Measurements from ENCODE around the gene FOXC2.

Gene FOXC2

DNA sequence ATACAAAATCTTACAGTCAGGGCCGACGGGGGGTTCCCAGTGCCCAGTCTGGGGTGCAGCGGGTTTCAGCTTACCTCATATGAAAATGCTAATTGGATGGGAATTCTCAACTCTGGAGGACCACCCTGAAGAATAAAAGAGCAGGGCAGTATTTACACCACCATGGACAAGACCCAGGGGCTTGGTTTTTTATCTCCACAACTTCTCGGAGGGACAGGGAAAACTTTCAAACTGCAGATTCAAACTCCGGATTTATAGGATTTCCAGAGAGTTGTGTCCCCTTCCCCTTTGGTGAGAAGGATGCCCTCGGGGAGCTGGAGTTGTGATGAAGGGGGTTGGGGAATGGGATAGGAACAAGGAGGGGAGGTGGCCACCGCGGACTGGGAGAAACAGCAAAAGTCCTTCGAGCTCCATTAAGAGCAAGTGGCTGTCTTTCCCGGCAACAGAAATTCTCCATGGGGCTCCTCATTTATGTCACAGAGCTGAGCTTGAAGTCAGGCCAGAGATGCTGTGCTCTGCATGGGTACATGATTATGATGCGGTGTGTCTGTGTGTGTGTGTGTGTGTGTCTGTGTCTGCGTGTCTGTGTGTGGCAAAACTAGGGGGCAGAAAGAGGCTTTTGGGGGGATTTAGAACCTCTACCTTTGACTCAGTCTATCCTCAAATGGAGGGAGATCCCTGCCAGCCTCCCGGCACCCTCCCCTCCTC is 27.4 kb downstream of the FOXC2 start:
- no peak for DNase-seq

DNA sequence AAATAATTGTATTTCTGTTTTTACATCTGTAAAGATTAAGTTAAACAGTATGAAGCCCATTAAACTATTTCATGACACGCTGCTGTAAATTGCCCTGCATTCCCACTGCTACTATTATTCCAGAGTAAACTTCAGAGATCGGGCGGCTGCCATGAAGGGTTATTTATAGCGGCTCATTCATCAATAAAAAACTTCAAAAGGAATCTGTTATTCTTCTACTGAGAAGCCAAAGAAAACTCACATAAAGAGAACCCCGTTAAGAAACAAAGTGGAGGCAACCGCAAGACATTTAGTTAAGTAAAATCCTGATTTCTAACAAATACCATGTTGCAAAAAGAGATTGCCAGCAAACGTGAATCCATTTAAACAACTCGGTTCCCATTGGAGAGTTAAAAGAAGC is 28.1 kb downstream of the FOXC2 start:
- no peak for DNase-seq

DNA sequence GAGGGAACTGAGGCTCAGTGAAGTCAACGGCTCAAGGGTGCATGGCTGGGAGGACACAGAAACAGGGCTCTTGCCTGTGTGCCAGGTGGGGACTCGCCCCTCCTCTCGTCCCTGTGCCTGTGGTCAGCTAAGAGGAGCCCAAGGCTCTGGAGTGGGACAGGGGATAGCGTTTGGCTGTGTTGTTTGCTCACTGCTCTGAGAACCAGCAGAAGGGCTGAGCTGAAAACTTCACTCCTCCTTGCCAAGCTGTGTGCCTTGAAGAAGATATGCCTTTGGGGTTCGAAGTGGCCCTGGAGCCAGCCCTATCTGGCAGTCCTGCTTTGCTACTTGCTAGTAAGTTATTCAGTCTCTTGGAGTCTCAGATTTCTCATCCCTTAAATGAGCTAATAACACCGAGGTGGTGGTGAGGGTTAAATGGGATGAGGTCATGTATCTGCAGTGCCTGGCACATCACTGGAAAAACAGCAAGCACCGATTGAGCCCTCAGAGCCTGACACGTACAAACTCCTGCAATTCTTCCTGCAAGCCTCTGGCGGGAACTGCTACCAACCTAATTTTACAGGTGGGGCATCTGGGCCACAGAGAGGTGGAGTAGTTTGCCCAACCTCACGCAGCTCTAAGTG is 29.5 kb downstream of the FOXC2 start:
- DNase-seq = no peak

DNA sequence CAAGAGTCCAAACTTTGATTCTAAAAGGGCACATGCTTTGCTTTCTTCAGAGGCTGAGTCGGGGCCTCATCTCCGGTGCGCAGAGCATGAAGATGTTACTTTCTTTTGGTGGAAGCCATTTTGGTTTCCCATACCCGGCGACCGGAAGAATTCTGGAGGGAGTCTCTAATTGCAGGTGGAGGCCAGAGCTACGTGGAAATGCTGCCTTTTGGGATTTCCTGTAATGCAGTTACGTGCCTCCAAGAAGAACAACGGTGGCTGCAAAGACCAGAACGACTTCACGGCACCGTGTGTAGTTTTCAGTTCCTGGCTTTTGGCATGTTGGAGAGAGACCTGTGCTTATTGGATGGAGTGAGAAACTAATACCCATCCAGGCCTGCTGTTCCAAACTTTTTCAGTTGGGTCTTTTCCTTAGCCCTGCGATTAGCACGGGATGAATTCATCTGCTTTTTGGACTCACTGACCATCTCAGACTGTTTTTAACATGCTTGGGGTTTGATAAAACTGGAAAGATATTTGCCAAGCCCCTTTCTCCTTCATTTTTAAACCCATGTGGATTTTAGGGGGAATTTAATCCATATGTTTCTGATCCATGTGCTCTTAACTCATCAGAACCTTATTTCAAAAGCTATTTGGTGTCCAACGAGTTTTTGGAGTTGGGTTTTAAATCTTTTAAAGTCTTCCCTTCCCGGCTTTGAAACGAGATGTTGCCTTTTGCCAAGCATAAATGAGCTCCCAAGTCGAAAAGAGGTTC is 30.7 kb downstream of the FOXC2 start:
- DNase-seq = no peak

DNA sequence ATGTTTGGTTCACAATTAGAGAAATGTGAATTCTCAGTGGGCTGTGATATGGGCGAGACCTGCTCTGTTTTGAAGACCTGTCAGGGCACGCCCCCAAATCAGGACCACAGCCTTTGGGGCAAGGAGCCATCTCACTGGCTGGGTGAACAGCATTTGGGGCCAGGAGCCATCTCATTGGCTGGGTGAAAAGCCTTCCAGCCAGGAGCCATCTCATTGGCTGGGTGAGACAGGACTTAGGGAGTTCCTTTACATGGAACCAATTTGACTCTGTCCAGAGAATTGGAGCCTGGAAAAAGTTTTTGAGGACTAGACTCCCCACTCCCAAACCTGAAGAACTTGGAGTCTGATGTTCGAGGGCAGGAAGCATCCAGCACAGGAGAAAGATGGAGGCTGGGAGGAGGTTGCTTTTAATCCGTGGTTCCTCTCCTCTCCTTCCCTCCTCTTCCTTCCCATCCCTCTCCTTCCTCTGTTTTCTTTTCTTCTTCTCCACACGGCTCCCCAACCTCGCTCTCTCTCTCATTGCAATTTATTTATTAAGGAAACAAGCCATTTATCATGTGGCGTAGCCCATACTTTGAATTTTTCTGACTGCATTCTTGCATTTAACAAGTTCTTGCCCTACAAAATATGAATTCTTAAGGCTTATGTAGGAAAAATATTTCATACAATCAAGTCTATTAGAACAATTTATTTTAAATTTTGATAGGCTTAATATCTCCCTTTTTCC is 31.4 kb downstream of the FOXC2 start:
- no peak for DNase-seq

DNA sequence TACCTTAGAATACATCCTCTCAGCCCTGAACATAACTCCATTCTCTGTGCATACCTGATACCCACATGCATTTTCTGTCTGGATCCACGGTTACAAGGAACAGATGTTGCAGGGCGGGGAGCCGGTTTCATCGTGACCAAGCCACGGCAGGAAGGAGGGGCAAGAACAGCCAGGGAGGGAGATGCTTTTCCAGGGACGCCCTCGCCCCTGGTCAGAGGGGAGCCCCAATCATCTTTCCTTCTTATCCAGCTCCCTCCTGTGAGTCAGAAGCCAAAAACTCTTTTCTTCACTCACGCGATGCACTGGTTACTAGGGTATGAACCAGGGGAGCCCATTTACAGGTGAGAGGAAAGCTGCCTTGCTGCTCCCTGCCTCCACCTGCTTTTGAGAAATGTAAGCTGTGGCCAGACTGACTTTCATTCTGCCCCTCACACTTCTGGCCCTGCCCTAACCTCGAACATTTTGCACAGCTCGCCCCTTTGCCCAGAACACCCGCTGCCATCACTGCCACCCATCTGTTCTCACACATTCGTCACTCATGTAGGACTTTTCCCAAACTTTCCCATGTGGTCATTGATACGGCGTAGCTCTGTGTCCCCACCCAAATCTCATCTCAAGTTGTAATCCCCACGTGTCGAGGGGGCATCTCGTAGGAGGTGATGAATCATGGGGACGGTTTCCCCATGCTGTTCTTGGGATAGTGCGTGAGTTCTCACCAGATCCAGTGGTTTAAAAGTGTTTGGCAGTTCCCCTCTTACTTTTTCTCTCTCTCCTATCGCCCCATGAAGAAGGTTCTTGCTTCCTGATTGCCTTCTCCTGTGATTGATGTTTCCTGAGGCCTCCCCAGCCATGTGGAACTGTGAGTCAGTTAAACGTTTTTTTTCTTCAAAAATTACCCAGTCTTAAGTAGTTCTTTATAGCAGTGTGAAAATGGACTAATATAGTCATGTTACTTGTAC is 32.3 kb downstream of the FOXC2 start:
- no peak for DNase-seq

DNA sequence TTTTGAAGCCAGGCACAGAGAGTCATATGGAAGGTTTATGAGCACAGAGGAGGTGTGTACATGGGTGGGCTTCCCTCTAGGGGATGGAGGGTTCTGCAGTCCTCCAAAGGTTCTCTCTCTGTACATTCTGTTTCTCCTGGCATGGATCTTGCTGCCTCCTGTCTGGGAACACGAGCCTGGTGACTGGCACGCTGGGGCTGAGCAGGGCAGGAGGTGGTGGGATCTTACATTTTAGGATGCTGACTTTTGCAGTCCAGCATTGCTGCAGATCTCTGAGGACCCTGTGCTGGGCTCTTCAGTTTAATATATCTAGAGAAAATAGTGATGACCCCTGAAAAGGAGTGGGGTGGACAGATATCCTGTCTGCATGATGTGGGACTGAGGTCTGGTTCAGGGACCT is 34.7 kb downstream of the FOXC2 start:
- DNase-seq = no peak

DNA sequence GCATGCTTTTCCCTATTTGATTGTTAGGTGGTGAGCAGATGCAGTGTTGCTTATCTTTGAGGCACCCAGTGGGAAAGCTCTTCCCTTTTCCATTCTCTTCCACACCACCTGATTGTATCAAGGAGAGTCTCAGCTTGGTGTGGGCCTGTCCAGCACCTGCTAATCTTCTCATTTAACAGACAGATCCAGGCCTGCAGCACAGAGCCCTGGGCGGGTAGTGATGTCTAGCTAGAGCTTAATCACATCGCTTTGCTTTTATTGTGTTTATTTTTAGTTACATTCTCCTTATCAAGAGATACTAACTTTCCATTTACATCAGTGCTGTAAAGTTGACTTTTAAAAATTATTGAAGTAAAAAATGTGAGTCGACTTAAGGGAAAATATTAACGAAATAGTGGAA is 35.9 kb downstream of the FOXC2 start:
- DNase-seq = no peak

DNA sequence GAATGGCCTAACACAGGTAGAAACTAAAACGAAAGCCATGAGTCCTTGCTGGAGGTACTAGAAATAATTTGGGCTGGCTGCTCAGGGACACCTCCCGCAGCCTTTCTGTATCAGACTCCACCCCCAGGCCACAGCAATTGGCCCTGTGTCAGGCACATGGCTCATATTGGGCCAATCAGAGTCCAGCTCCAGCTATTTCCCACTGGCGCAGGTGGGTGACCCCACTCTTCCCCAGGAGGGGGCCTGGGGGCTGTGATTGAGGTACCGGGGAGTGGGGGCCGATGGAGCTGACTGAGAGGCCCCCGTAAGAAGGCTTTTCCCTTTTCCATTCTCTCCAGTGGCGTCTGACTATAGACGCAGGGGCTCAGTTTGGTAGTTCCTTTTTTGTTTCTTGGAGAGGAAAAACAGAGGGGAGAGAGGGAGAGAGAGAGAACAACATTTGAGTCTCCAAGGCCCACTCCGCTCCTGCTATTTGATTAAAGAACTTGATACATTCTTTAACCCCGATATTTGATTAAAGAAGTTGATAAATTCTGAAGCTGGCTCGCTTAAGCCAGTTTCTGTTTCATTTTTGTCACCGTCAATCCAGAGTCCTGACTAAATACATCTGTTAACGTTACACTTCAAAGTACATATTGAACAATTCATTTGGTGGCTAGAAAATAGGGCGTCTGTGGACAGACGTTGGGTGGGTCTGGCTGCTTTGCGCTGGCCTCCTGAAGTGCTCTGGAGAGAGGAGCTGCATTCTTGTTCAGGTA is 38.0 kb downstream of the FOXC2 start:
- no peak for DNase-seq

DNA sequence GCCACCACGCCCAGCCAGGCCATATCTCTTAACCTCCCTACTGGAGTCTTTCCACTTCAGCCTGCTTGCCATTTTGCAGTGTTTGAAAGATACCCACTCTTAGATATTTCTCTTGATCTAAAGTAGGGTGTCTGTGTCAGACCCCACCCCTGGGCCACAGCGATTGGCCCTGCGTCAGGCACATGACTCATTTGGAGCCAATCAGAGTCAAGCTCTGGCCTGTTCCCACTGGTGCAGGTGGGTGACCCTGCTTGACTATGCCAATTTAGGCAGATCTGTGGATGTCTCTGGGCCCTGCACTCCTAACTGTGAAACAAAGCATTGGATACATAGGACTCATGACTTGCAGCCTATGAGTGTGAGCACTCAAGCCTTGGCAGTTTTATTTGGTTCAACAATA is 39.3 kb downstream of the FOXC2 start:
- no peak for DNase-seq

DNA sequence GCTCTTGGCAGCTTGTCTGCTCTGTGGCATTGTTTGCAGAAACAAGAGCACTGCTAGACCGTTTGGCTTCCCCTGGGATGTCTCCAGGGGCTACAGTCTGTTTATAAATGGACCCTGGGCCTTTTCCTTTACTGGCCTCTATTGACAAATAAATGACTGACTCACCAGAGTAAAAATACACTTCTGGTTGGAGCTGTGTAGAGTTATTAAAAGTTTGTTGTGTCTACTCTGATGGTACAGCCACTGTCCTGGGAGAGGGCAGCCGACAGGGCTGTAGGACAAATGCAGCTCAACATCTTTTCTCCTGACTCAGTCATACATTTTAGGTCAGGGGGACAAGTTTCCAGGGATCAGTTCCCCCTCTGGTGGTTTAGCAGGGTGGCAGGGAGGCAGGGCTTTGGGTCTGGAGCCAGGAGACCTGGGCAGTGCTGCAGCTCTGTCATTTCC is 41.7 kb downstream of the FOXC2 start:
- no peak for DNase-seq

DNA sequence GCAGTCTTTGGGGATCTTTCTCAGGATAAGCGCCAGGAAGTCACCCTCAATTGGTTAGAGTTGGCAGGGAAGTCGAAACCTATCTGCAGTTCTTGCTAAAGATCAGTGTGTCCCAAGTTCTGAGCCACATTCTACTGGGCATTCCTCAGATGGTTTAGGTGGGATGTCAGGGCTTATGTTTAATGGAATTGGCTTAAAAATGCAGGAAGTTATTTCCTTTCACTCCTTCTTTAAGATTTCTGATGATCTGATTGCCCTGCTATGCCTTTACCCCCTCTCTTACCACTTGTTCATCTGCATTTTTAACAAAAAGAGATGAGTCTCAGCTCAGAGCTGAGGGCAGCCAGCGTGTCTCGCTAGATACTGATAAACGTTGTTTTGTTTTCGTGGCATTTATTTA is 42.5 kb downstream of the FOXC2 start:
- DNase-seq = no peak

DNA sequence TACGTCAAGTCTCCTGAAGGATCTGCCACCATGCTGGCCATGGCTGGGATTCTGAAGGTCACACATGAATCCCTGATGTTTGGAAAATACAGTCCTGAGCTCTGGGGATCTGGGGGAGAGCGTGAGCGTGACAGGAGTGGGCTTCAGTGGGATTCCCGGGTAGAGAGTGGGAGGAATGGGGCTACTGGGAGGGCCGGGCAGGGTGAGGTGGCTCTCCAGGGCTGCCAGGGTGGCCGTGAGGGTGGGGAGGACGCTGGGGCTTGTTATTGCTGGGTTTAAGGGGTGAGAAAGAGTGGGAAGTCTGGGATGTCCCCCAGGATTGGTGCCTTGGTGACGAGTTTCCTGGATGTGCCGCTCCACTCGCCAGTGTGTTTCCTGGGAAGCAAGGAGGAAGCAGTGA is 43.0 kb downstream of the FOXC2 start:
- no peak for DNase-seq

DNA sequence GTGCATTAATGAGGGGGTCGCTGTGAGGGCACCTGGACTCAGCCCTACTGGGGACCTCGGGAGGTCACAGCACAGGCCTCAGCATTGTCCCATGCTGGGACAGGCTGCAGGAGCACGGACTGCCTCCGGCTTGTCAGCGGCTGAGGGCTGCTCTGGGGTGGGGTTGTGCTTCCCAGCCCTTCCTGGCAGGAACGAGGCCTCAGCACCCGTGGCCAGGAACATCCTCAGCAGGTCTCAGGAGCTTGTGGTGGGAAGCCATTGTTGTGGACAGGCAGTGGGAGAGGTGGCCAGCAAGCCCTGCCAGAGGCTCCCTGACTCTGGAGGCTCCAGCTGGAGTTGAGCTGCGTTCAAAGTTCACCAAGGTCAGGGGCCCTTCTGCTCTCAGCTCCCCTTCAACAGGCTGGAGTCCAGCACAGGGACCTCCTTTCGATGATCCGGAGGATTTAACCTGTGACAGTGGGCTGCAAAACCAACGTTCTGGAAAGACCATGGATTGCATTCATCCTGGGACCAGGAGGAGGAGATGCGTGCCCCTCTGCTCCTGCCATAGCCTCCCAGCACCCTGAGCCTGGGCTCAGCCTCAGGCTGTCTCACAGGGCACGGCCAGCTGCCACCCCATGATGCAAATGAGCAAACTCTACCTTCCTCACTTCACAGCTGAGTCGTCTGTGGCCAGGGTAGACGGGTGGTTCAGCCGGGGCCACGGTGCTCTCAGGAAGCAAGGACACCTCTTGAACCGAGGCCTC is 44.3 kb downstream of the FOXC2 start:
- no peak for DNase-seq

DNA sequence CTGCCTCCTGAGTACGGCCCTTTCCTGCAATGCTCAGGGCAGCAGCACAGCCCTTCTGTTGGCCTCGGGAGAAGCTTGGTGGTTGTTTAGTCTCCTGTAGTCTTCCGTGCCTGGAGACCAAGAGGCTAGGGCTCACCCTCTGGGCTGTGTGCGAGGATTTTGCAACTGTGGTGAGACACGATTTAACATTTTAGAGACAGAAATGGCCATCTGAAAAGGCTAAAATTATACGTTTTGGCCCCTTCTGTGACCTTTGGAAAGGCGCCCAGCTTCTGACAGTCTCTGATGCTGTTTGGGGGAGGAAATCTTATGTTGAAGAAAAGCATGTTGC is 44.9 kb downstream of the FOXC2 start:
- DNase-seq = no peak

DNA sequence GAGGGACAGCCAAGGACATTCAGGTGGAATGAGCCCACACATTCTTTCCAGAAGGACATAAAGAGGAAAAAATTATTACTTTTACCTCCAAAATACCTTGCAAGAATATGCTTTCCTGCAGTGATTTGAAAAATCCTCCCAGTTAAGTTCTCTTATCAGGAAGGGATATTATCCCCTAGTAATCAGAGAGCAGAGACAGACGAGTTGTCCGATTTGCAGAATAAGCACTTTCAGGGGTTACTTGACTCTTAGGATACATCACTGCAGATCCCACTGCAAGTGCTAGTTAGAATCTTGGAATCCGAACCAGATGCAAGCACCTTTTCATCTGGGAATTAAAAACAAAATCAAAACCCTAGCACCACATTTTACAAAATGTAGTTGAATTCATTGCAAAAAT is 45.3 kb downstream of the FOXC2 start:
- no peak for DNase-seq

DNA sequence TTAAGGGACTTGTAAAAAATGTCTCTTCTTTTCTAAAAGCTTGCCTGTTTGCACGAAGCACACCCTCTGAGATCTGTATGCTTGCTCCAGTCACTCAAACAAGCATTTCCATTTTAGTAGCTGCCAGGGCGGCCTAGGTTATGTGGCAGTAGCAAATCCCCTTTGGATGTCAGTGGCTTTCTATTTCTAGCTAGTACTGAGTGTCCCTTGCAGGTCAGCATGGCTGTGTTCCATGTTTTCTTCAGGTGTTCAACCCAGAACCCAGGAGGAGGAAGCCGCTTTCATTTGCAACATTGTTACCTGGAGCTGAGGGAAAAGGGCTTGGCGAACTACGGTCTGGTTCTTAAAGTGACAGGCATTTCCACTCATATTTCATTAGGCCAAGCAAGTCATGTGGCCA is 48.1 kb downstream of the FOXC2 start:
- no peak for DNase-seq

DNA sequence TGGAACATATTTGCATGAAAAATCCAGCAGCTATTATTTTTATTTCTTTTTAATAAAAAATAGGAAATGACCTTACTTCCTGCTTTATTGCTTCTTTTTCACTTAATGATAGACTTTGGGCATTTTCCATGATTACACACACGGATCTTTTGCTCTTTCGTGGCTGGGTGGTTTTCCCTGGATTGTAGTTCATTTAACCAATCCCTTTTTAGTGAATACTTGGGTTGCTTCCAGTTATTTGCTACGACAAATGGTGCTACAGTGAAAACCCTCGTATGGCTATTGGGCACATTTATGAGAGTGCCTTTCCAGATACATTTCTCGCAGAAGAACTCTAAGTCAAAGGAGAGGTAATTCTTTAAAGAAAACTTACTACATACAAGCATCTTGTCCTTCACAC is 50.3 kb downstream of the FOXC2 start:
- DNase-seq = no peak

DNA sequence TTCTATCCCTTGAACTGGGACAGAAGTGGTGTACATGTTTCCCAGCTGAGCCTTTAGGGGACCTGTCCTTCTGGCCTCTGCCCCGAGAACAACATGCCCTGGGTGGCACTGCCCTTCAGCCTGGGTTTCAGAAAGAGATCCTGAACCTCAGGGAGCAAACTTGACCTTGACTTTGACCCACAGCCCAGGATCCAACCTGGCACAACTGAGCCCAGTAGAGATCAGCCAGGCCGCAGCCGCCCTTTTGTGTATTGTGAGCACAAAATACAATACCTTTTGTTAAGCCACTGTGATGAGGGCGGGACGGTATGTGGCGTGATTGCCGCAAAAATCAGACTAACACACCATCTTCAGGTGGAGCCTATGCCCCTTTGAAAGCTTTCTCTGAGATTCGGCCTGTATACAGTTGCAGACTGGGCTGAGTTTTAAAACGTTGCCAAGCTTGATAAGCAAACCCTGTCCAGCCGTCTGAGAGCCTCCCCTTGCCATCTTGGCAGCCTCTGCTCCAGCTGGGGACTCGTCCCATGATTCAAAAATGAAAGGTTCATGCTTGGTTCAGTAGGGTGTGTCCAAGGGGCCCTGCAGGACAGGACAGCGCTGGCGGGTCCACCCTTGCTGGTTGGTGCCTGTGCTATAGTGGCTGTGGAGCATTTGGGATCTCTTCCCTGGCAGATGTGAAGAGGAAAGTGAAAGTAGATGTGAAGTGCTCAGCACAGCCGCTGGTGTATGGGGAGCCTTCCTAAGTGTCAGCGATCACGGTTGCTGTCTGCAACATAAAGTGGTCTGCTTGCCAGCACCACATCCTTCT is 52.0 kb downstream of the FOXC2 start:
- DNase-seq = no peak

Measured in hematopoietic multipotent progenitor cell treated with erythropoietin and hydrocortisone succinate and interleukin-3 and kit ligand, for 8 days (in vitro differentiated cells).